Astrocyte (in vitro differentiated cells and primary cell): Measurements from ENCODE around the gene FAN1.

ENCODE experiments used
- CTCF ChIP-seq: IDR thresholded peaks from 2 replicates; pipeline ENCODE4 v1.5.1; 2011; ENCODE audit warnings: low read depth, mild to moderate bottlenecking, inconsistent platforms, low read length, moderate library complexity; ENCODE audit not compliant: insufficient read depth
- EZH2 ChIP-seq: IDR thresholded peaks from 2 replicates; pipeline ENCODE4 v1.6.1; 2012; ENCODE audit warnings: mild to moderate bottlenecking, low read length, inconsistent platforms; ENCODE audit not compliant: insufficient read depth

- TF ChIP-seq EZH2 (no peak), CTCF (no peak)
Observed at GRCh38 chr15:30962079-30962478, 58.4 kb downstream of the FAN1 start.
